HCT116 (cell line): ENCODE results near the gene RASGRP2. TPM values are rescaled to one million over a fixed set of nuclear protein-coding genes. Genes with fewer than 3 reads are reported as not detected.
A peak's percentile ranks its signal among the peaks of the same experiment; 100 is the strongest.

Experiments used
- ATAC-seq: fragments of 200-7000 bp; cut with Tn5 transposase; 2 replicates; pipeline ENCODE4 v1.9.1; 2020; ENCODE audit warnings: mild to moderate bottlenecking, moderate library complexity
- BruUV-seq: library from RNA; stranded (reverse); fragments of 400-500 nt; replicated peaks from 2 replicates; lab custom pipeline; 2021; lab: Mats Ljungman, UMichigan
- CTCF ChIA-PET: fragments of 300-600 bp; sonication (Branson Sonifier 250); formaldehyde crosslinking; loops from one replicate; lab custom pipeline; 2021; ENCODE audit warnings: antibody characterized with exemption; lab: Charles Lee
- POLR2A ChIA-PET: fragments of 300-600, 350-600 bp; sonication (Branson Sonifier 250); formaldehyde crosslinking; loops from one replicate; lab custom pipeline; 2021; ENCODE audit warnings: antibody characterized with exemption; lab: Charles Lee
- RAD21 ChIA-PET, 2 experiments: fragments of 300-600 bp; sonication (Branson Sonifier 250); formaldehyde crosslinking; loops; one replicate each; lab custom pipeline; 2023; ENCODE audit warnings: low total read pairs in 2 of 2; ENCODE audit not compliant: uncharacterized antibody in 2 of 2, unreplicated experiment in 2 of 2, low non-redundant PET in 1 of 2; lab: Charles Lee
- DNase-seq: peaks from one replicate; pipeline ENCODE4 v3.0.0-alpha.2; 2010; ENCODE audit warnings: low read depth, low spot score
- H2AFZ ChIP-seq: fragments of 200-600 bp; shearing (Covaris generic), sonication (generic); 2 replicates; pipeline ENCODE4 v1.6.1; 2017; ENCODE audit warnings: low read depth, mixed run types, mixed read lengths, antibody characterized with exemption, low read length; ENCODE audit not compliant: poor library complexity, severe bottlenecking
- H3K27ac ChIP-seq: 2 replicates; pipeline ENCODE4 v1.5.1; 2012; ENCODE audit warnings: low read depth, low read length
- H3K27me3 ChIP-seq: fragments of 200-600 bp; sonication (generic); 2 replicates; pipeline ENCODE4 v1.6.1; 2016; ENCODE audit warnings: mixed run types, low read length, mixed read lengths; ENCODE audit not compliant: insufficient read depth
- H3K36me3 ChIP-seq, 2 experiments: fragments of 200-500 bp in 1 of 2; fragments of 200-600 bp in 1 of 2; sonication (Bioruptor generic) in 1 of 2; sonication (generic) in 1 of 2; 2 replicates each; pipeline versions ENCODE4 v1.5.1 to v1.6.1; 2014 to 2016; ENCODE audit warnings: low read length in 2 of 2, inconsistent platforms in 1 of 2, mixed read lengths in 1 of 2, mixed run types in 1 of 2; ENCODE audit not compliant: insufficient read depth in 2 of 2, control insufficient read depth in 1 of 2
- H3K4me1 ChIP-seq, 2 experiments: fragments of 200-600 bp in 1 of 2; sonication (generic) in 1 of 2; 2 replicates each; pipeline versions ENCODE4 v1.5.1 to v1.6.1; 2012 to 2017; ENCODE audit warnings: low read length in 2 of 2, inconsistent platforms in 1 of 2, mild to moderate bottlenecking in 1 of 2, mixed read lengths in 1 of 2, mixed run types in 1 of 2, moderate library complexity in 1 of 2; ENCODE audit not compliant: insufficient read depth in 2 of 2, control insufficient read depth in 1 of 2
- H3K4me2 ChIP-seq: fragments of 200-600 bp; sonication (generic); 2 replicates; pipeline ENCODE4 v1.6.1; 2017; ENCODE audit warnings: mixed run types, low read length, mixed read lengths
- H3K4me3 ChIP-seq, 2 experiments: fragments of 200-600 bp in 1 of 2; sonication (generic) in 1 of 2; replicated peaks in 1 of 2; 2 replicates each; pipeline ENCODE4 v1.5.1; 2011 to 2016; ENCODE audit warnings: low read length in 2 of 2, control low read depth in 1 of 2, low read depth in 1 of 2, mild to moderate bottlenecking in 1 of 2, mixed read lengths in 1 of 2, mixed run types in 1 of 2
- H3K79me2 ChIP-seq: fragments of 200-600 bp; sonication (generic); 2 replicates; pipeline ENCODE4 v1.6.1; 2017; ENCODE audit warnings: mild to moderate bottlenecking, mixed run types, low read length, moderate library complexity, mixed read lengths; ENCODE audit not compliant: insufficient read depth
- H3K9ac ChIP-seq: fragments of 200-600 bp; sonication (generic); 2 replicates; pipeline ENCODE4 v1.6.1; 2016; ENCODE audit warnings: low read length, mixed read lengths
- H3K9me2 ChIP-seq: fragments of 200-600 bp; sonication (generic), shearing (Covaris generic); 2 replicates; pipeline ENCODE4 v1.6.1; 2017; ENCODE audit warnings: mixed run types, mild to moderate bottlenecking, moderate library complexity; ENCODE audit not compliant: insufficient read depth
- H3K9me3 ChIP-seq, 2 experiments: fragments of 200-500 bp in 1 of 2; fragments of 200-600 bp in 1 of 2; sonication (Bioruptor generic) in 1 of 2; sonication (generic) in 1 of 2; 2 replicates each; pipeline ENCODE4 v1.6.1; 2014 to 2017; ENCODE audit warnings: low read length in 2 of 2, mixed read lengths in 2 of 2, inconsistent platforms in 1 of 2, low read depth in 1 of 2, mild to moderate bottlenecking in 1 of 2, mixed run types in 1 of 2, moderate library complexity in 1 of 2; ENCODE audit not compliant: control insufficient read depth in 1 of 2, insufficient read depth in 1 of 2
- H4K20me1 ChIP-seq: fragments of 200-600 bp; sonication (generic), shearing (Covaris generic); 2 replicates; pipeline ENCODE4 v1.6.1; 2017; ENCODE audit warnings: mixed run types, mild to moderate bottlenecking, moderate library complexity; ENCODE audit not compliant: insufficient read depth
- CBX3 ChIP-seq: IDR thresholded peaks from 2 replicates; pipeline ENCODE4 v1.6.1; 2012; ENCODE audit warnings: low read depth
- CEBPB ChIP-seq: IDR thresholded peaks from 2 replicates; pipeline ENCODE4 v1.6.1; 2012; ENCODE audit warnings: low read depth
- EGR1 ChIP-seq: IDR thresholded peaks from 2 replicates; pipeline ENCODE4 v1.6.1; 2012; ENCODE audit warnings: low read depth
- ELF1 ChIP-seq: IDR thresholded peaks from 2 replicates; pipeline ENCODE4 v1.6.1; 2012; ENCODE audit warnings: low read depth, borderline replicate concordance
- EZH2 ChIP-seq: fragments of 200-600 bp; sonication (generic); IDR thresholded peaks from 2 replicates; pipeline ENCODE4 v1.6.1; 2017; ENCODE audit warnings: antibody characterized with exemption, mixed run types
- EZH2phosphoT487 ChIP-seq: fragments of 200-600 bp; IDR thresholded peaks from 2 replicates; pipeline ENCODE4 v1.6.1; 2018; ENCODE audit warnings: antibody characterized with exemption, borderline replicate concordance
- FOSL1 ChIP-seq: IDR thresholded peaks from 2 replicates; pipeline ENCODE4 v1.6.1; 2012; ENCODE audit warnings: low read depth
- MAX ChIP-seq: IDR thresholded peaks from 2 replicates; pipeline ENCODE4 v1.6.1; 2012
- POLR2AphosphoS5 ChIP-seq: IDR thresholded peaks from 2 replicates; pipeline ENCODE4 v1.6.1; 2011; ENCODE audit warnings: mild to moderate bottlenecking, low read depth, low read length, moderate library complexity
- RAD21 ChIP-seq: IDR thresholded peaks from 2 replicates; pipeline ENCODE4 v1.6.1; 2012; ENCODE audit warnings: low read depth, mild to moderate bottlenecking
- SIN3A ChIP-seq: IDR thresholded peaks from 2 replicates; pipeline ENCODE4 v1.6.1; 2012; ENCODE audit warnings: low read depth
- SP1 ChIP-seq: IDR thresholded peaks from 2 replicates; pipeline ENCODE4 v1.6.1; 2012; ENCODE audit warnings: low read depth
- YY1 ChIP-seq: IDR thresholded peaks from 2 replicates; pipeline ENCODE4 v1.6.1; 2011; ENCODE audit warnings: low read length, low read depth, moderate library complexity, mild to moderate bottlenecking; ENCODE audit not compliant: insufficient replicate concordance; ENCODE audit errors: extremely low read depth
- ZFX ChIP-seq: fragments of 450-650 bp; IDR thresholded peaks from 2 replicates; pipeline ENCODE4 v1.6.1; 2017
- intact Hi-C: fragments of 100-400 bp; cut with micrococcal nuclease; formaldehyde crosslinking; loops from 2 replicates; pipeline ENCODE4 v1.10.0; 2022
- total RNA-seq: library from RNA; stranded (reverse); gene quantifications from one replicate; pipeline ENCODE4 v1.2.1, GENCODE V29; 2021; ENCODE audit not compliant: unreplicated experiment
- TF ChIP-seq, protein P1 (sequence below): IDR thresholded peaks from 2 replicates; pipeline ENCODE4 v1.6.1; 2012
- TF ChIP-seq, protein P2 (sequence below): IDR thresholded peaks from 2 replicates; pipeline ENCODE4 v1.6.1; 2011; ENCODE audit warnings: mild to moderate bottlenecking, low read length, moderate library complexity; ENCODE audit not compliant: insufficient replicate concordance; ENCODE audit errors: extremely low read depth
- TF ChIP-seq, protein P3 (sequence below), 3 experiments: fragments of 200-600 bp in 1 of 3; sonication (generic) in 1 of 3; IDR thresholded peaks in 2 of 3; conservative IDR thresholded peaks in 1 of 3; 2 replicates each; pipeline ENCODE4 v1.5.1; 2012 to 2017; ENCODE audit warnings: low read depth in 2 of 3, low read length in 2 of 3, antibody characterized with exemption in 1 of 3, borderline replicate concordance in 1 of 3, control low read depth in 1 of 3, mild to moderate bottlenecking in 1 of 3, mixed read lengths in 1 of 3, mixed run types in 1 of 3, moderate library complexity in 1 of 3; ENCODE audit not compliant: insufficient read depth in 1 of 3

Gene RASGRP2
- total RNA-seq, 1 experiment from 2014 or later = 12.8 TPM

- BruUV-seq = no TSS peak
- Histone ChIP-seq H3K9me2 (no peaks in the 10 kb centered on the region), H3K4me1 (peaks cover 13 to 22% of the 10 kb centered on the region in 2 experiments; a peak in 3 of 4 replicates)
- no peak for ATAC-seq
- TF ChIP-seq RAD21 (no peak), CBX3 (no peak), ELF1 (no peak), SIN3A (no peak), POLR2AphosphoS5 (no peak)
- TF ChIP-seq, protein P1, sequence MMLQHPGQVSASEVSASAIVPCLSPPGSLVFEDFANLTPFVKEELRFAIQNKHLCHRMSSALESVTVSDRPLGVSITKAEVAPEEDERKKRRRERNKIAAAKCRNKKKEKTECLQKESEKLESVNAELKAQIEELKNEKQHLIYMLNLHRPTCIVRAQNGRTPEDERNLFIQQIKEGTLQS = no peak
- TF ChIP-seq, protein P2, sequence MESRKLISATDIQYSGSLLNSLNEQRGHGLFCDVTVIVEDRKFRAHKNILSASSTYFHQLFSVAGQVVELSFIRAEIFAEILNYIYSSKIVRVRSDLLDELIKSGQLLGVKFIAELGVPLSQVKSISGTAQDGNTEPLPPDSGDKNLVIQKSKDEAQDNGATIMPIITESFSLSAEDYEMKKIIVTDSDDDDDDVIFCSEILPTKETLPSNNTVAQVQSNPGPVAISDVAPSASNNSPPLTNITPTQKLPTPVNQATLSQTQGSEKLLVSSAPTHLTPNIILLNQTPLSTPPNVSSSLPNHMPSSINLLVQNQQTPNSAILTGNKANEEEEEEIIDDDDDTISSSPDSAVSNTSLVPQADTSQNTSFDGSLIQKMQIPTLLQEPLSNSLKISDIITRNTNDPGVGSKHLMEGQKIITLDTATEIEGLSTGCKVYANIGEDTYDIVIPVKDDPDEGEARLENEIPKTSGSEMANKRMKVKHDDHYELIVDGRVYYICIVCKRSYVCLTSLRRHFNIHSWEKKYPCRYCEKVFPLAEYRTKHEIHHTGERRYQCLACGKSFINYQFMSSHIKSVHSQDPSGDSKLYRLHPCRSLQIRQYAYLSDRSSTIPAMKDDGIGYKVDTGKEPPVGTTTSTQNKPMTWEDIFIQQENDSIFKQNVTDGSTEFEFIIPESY = no peak
- TF ChIP-seq, all 23 proteins: peak for 0
- peak overlapping the region; percentile 92 to 99 for H3K4me3 ChIP-seq
- no peak overlapping the region for H3K27ac ChIP-seq
- ChIA-PET POLR2A (no interaction called here), CTCF (no interaction called here), RAD21 (no interaction called here)
- H3K36me3 ChIP-seq = peaks cover 56 to 59% of the 10 kb centered on the region in 2 experiments
- H2AFZ ChIP-seq = no peak overlapping the region
- H4K20me1 ChIP-seq = peaks cover 56% of the 10 kb centered on the region
- peak overlapping the region; percentile 87 for H3K4me2 ChIP-seq
- peak overlapping the region; percentile 83; the same call in 1 of the 2 replicates for H3K9ac ChIP-seq
- DNase-seq = no peak
- intact Hi-C loops = no loop called here
- H3K9me3 ChIP-seq = no peaks in the 10 kb centered on the region
- no peaks in the 10 kb centered on the region for H3K27me3 ChIP-seq
- H3K79me2 ChIP-seq = peaks cover 61% of the 10 kb centered on the region
These were observed 32.5 kb upstream of the RASGRP2 start for GRCh38 chr11:64776425-64776824.

DNA sequence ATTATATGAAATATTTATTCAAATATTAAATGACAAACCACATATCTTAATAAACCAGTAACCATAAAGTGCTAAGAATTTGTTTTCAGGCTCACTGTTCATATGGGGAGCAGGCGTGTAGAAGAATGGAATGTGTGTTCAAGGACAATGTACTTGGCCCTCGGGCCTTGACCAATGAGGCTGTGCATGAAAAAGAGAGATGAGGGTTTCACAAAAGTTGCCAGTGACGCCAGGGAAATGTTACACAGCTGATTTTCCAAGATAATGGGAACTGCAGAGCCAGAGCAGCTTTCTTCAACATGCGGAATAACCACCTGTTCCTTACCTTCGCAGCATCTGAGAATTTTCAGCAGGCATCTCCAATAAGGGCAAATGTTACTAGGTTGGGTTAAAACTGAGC is 30.2 kb upstream of the RASGRP2 start:
- no peak overlapping the region for H3K27ac ChIP-seq
- no peak overlapping the region for H2AFZ ChIP-seq
- ChIA-PET CTCF (no interaction called here), POLR2A (no interaction called here), RAD21 (no interaction called here)
- no peaks in the 10 kb centered on the region for H3K9me2 ChIP-seq
- H3K4me1 ChIP-seq = peaks cover 6 to 13% of the 10 kb centered on the region in 2 experiments; a peak in 3 of 4 replicates
- H4K20me1 ChIP-seq = peaks cover 67% of the 10 kb centered on the region
- DNase-seq (no peak), ATAC-seq (no peak)
- H3K27me3 ChIP-seq = no peaks in the 10 kb centered on the region
- H3K79me2 ChIP-seq = peaks cover 84% of the 10 kb centered on the region
- no peak overlapping the region for H3K4me2 ChIP-seq
- H3K9ac ChIP-seq = no peak overlapping the region
- intact Hi-C loops = no loop called here
- peaks cover 78 to 82% of the 10 kb centered on the region in 2 experiments for H3K36me3 ChIP-seq
- BruUV-seq = no TSS peak
- H3K9me3 ChIP-seq = no peaks in the 10 kb centered on the region
- no peak overlapping the region for H3K4me3 ChIP-seq
- TF ChIP-seq MAX (no peak), YY1 (no peak), ZFX (no peak), FOSL1 (no peak), SP1 (no peak), EGR1 (no peak), RAD21 (no peak), ELF1 (no peak), EZH2phosphoT487 (no peak), CEBPB (no peak), EZH2 (no peak)
- TF ChIP-seq, protein P1 = no peak
- TF ChIP-seq, protein P3, sequence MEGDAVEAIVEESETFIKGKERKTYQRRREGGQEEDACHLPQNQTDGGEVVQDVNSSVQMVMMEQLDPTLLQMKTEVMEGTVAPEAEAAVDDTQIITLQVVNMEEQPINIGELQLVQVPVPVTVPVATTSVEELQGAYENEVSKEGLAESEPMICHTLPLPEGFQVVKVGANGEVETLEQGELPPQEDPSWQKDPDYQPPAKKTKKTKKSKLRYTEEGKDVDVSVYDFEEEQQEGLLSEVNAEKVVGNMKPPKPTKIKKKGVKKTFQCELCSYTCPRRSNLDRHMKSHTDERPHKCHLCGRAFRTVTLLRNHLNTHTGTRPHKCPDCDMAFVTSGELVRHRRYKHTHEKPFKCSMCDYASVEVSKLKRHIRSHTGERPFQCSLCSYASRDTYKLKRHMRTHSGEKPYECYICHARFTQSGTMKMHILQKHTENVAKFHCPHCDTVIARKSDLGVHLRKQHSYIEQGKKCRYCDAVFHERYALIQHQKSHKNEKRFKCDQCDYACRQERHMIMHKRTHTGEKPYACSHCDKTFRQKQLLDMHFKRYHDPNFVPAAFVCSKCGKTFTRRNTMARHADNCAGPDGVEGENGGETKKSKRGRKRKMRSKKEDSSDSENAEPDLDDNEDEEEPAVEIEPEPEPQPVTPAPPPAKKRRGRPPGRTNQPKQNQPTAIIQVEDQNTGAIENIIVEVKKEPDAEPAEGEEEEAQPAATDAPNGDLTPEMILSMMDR (IDR thresholded peaks at IDR 0.05 in 2 of 3, conservative IDR thresholded peaks at IDR 0.05 in 1 of 3; ENCODE audit: borderline replicate concordance in 1 of 3, insufficient read depth in 1 of 3, low read depth in 2 of 3, low read length in 2 of 3) = no peak
